Ectodermal cell (in vitro differentiated cells): ENCODE data around the gene NCAPH2.

Experiments
- H3K27ac ChIP-seq: 2 replicates; pipeline ENCODE4 v1.7.0; 2013; ENCODE audit warnings: mild to moderate bottlenecking, low read depth, low read length; ENCODE audit not compliant: insufficient read depth, poor library complexity, severe bottlenecking
- H3K27me3 ChIP-seq: 2 replicates; pipeline ENCODE4 v1.7.0; 2013; ENCODE audit warnings: mild to moderate bottlenecking, low read length; ENCODE audit not compliant: insufficient read depth, control insufficient read depth, poor library complexity, severe bottlenecking
- H3K36me3 ChIP-seq: one replicate; pipeline ENCODE4 v1.7.0; 2013; ENCODE audit warnings: low read length; ENCODE audit not compliant: control insufficient read depth, insufficient read depth
- H3K4me1 ChIP-seq: one replicate; pipeline ENCODE4 v1.7.0; 2013; ENCODE audit warnings: low read length; ENCODE audit not compliant: control insufficient read depth, insufficient read depth
- H3K4me3 ChIP-seq: 2 replicates; pipeline ENCODE4 v1.7.0; 2013; ENCODE audit warnings: low read depth, low read length, control low read depth; ENCODE audit not compliant: insufficient read depth
- H3K9me3 ChIP-seq: 2 replicates; pipeline ENCODE4 v1.7.0; 2013; ENCODE audit warnings: mild to moderate bottlenecking, low read length, moderate library complexity; ENCODE audit not compliant: control insufficient read depth
- WGBS, 2 experiments: methylation state at CpG; one replicate each; pipeline ENCODE4 v1.1.7; 2013; ENCODE audit warnings: missing lambda C conversion rate in 2 of 2; 5-methylcytosine and 5-hydroxymethylcytosine counted together

Gene NCAPH2

GRCh38 chr22:50483556-50483955 lies 24.5 kb upstream of the NCAPH2 start:
- H3K27ac ChIP-seq = no peak overlapping the region
- 92 to 94% methylated on average over 8 of the region's 8 CpGs for WGBS, 2 experiments
- no peaks in the 10 kb centered on the region for H3K9me3 ChIP-seq
- no peak overlapping the region for H3K4me3 ChIP-seq
- H3K4me1 ChIP-seq = no peaks in the 10 kb centered on the region
- H3K27me3 ChIP-seq = peaks cover 36% of the 10 kb centered on the region
- H3K36me3 ChIP-seq = no peaks in the 10 kb centered on the region

GRCh38 chr22:50483977-50484853 lies 23.8 kb upstream of the NCAPH2 start:
- Histone ChIP-seq H3K4me3 (no peak overlapping the region), H3K4me1 (no peaks in the 10 kb centered on the region), H3K27me3 (peaks cover 30% of the 10 kb centered on the region), H3K27ac (no peak overlapping the region), H3K9me3 (no peaks in the 10 kb centered on the region), H3K36me3 (no peaks in the 10 kb centered on the region)
- WGBS, 2 experiments = 90 to 91% methylated on average over 31 of the region's 31 CpGs

GRCh38 chr22:50485221-50486131 lies 22.5 kb upstream of the NCAPH2 start:
- Histone ChIP-seq H3K27ac (no peak overlapping the region), H3K36me3 (no peaks in the 10 kb centered on the region), H3K27me3 (peaks cover 18% of the 10 kb centered on the region), H3K4me1 (no peaks in the 10 kb centered on the region), H3K9me3 (no peaks in the 10 kb centered on the region), H3K4me3 (no peak overlapping the region)
- whole genome bisulfite sequencing, 2 experiments = 85 to 88% methylated on average over 29 of the region's 29 CpGs

GRCh38 chr22:50486561-50487289 lies 21.3 kb upstream of the NCAPH2 start, which contains the start of gene MIOX:
TSS of gene MIOX (plus strand) at chr22:50486859. CDS start at chr22:50486898, 39 bp downstream.
- H3K4me3 ChIP-seq = no peak within 1 kb of the TSS
- 83 to 84% methylated on average over 23 of the region's 23 CpGs for WGBS, 2 experiments
- H3K27ac ChIP-seq = no peak within 1 kb of the TSS
- no peaks in the 10 kb centered on the region for H3K4me1 ChIP-seq
- peaks cover 5% of the 10 kb centered on the region for H3K27me3 ChIP-seq
- no peaks in the 10 kb centered on the region for H3K36me3 ChIP-seq
- H3K9me3 ChIP-seq = no peaks in the 10 kb centered on the region

- no peak overlapping the region for H3K27ac ChIP-seq
- WGBS, 2 experiments = 90 to 92% methylated on average over 23 of the region's 23 CpGs
- H3K4me1 ChIP-seq = no peaks in the 10 kb centered on the region
- H3K4me3 ChIP-seq = no peak overlapping the region
- H3K9me3 ChIP-seq = no peaks in the 10 kb centered on the region
- H3K36me3 ChIP-seq = no peaks in the 10 kb centered on the region
- no peaks in the 10 kb centered on the region for H3K27me3 ChIP-seq
These were observed 20.6 kb upstream of the NCAPH2 start for GRCh38 chr22:50487290-50488005.

GRCh38 chr22:50488006-50488677 lies 19.9 kb upstream of the NCAPH2 start:
- Histone ChIP-seq H3K4me3 (no peak overlapping the region), H3K27ac (no peak overlapping the region), H3K36me3 (no peaks in the 10 kb centered on the region), H3K9me3 (no peaks in the 10 kb centered on the region), H3K4me1 (no peaks in the 10 kb centered on the region), H3K27me3 (no peaks in the 10 kb centered on the region)
- WGBS, 2 experiments = 82 to 86% methylated on average over 18 of the region's 18 CpGs

GRCh38 chr22:50488886-50489285 lies 19.1 kb upstream of the NCAPH2 start:
- Histone ChIP-seq H3K36me3 (no peaks in the 10 kb centered on the region), H3K4me1 (no peaks in the 10 kb centered on the region), H3K27ac (no peak overlapping the region), H3K27me3 (no peaks in the 10 kb centered on the region), H3K9me3 (no peaks in the 10 kb centered on the region), H3K4me3 (no peak overlapping the region)
- 84% methylated on average over 19 of the region's 19 CpGs for WGBS, 2 experiments

- Histone ChIP-seq H3K9me3 (no peaks in the 10 kb centered on the region), H3K36me3 (no peaks in the 10 kb centered on the region), H3K27me3 (no peaks in the 10 kb centered on the region), H3K4me1 (no peaks in the 10 kb centered on the region), H3K4me3 (no peak overlapping the region), H3K27ac (no peak overlapping the region)
- WGBS, 2 experiments = 90 to 93% methylated on average over 31 of the region's 31 CpGs
These were observed 18.4 kb upstream of the NCAPH2 start for GRCh38 chr22:50489363-50490243.
